ENCODE measurements around the gene IGFBP7.

The IGFBP7 gene

DNA sequence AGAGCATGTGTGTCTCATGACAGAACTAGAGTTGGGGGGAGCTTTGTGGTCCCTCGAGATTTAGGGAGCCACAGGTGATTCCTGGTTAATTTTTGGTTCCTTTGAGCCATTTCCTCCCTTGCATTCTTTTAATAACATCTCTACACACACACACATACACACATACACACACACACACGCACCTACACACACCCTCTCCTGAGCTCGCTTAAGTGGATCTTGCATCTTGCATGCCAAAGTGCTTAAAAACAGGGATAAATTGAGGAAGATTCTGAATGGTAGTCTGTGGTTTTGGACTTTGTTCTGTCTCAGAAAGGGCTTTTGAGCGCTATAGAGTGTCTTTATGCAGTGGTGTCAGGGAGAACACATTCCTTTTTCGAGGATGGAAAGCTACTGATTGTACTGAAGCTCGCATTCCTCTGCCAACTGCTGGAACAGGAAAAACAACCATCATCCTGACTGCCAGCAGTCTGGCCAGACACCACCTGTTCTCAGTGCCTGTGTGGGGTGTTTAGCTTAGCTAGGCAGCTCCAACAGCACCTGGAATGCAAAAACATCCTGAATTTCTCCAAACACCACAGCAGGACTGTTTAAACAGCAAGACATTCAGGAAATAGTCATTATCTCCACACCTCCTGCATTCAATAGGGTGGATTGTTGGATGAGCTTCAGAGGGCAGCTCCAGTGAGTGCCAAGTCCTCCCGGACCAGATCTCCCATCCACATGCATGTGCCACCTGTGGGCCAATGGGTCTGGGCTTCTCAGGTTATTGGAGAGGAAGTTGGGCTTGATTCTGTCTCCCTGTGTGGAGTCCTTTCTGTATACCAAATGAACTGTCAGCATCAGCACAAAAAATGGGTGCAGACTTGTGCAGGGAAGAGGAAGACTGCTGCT is 21.9 kb upstream of the IGFBP7 start:
- no peak overlapping the region for H3K4me3 ChIP-seq (ENCODE audit: low read length)
- DNase-seq (ENCODE audit: low read depth): peak; percentile 60
- no peak for TF ChIP-seq CTCF (IDR thresholded peaks at IDR 0.05; ENCODE audit: insufficient read depth, low read depth, low read length, missing control alignments)

GRCh38 chr4:57129477-57129876 is 19.3 kb upstream of the IGFBP7 start:
- no peak for DNase-seq (ENCODE audit: low read depth)
- no peak for TF ChIP-seq CTCF (IDR thresholded peaks at IDR 0.05; ENCODE audit: insufficient read depth, low read depth, low read length, missing control alignments)
- H3K4me3 ChIP-seq (ENCODE audit: low read length): no peak overlapping the region

- H3K4me3 ChIP-seq (ENCODE audit: low read length): no peak overlapping the region
- DNase-seq (ENCODE audit: low read depth): no peak
- no peak for TF ChIP-seq CTCF (IDR thresholded peaks at IDR 0.05; ENCODE audit: insufficient read depth, low read depth, low read length, missing control alignments)
Measured at GRCh38 chr4:57127361-57127760, 17.2 kb upstream of the IGFBP7 start.

GRCh38 chr4:57125996-57126395 is 15.8 kb upstream of the IGFBP7 start:
- no peak for DNase-seq (ENCODE audit: low read depth)
- TF ChIP-seq CTCF (IDR thresholded peaks at IDR 0.05; ENCODE audit: insufficient read depth, low read depth, low read length, missing control alignments): no peak
- no peak overlapping the region for H3K4me3 ChIP-seq (ENCODE audit: low read length)

GRCh38 chr4:57124145-57124544 is 14.0 kb upstream of the IGFBP7 start:
- DNase-seq (ENCODE audit: low read depth): no peak
- no peak for TF ChIP-seq CTCF (IDR thresholded peaks at IDR 0.05; ENCODE audit: insufficient read depth, low read depth, low read length, missing control alignments)

GRCh38 chr4:57122959-57123358 is 12.8 kb upstream of the IGFBP7 start:
- DNase-seq (ENCODE audit: low read depth): no peak
- no peak for TF ChIP-seq CTCF (IDR thresholded peaks at IDR 0.05; ENCODE audit: insufficient read depth, low read depth, low read length, missing control alignments)
- no peak overlapping the region for H3K4me3 ChIP-seq (ENCODE audit: low read length)

More at GRCh38 chr4:57124145-57124544, 14.0 kb upstream of the IGFBP7 start:
- H3K4me3 ChIP-seq (ENCODE audit: low read length): no peak overlapping the region
